OCI-M2 (cell line): ENCODE measurements around the gene HRAS.

Experiments
- DNase-seq: peaks from one replicate; lab custom pipeline; 2025; ENCODE audit not compliant: unreplicated experiment; lab: John Stamatoyannopoulos, UW

Gene HRAS

GRCh38 chr11:514606-515005 is 20.8 kb downstream of the HRAS start:
- no peak for DNase-seq

- DNase-seq, result no peak
These were observed 22.4 kb downstream of the HRAS start for GRCh38 chr11:512761-513595.

GRCh38 chr11:508956-509355 is 26.4 kb downstream of the HRAS start:
- no peak for DNase-seq

GRCh38 chr11:507727-508515 is 27.5 kb downstream of the HRAS start:
- no peak for DNase-seq

- peak; percentile 60 for DNase-seq
These were observed 28.2 kb downstream of the HRAS start, which contains the start of gene RNH1 for GRCh38 chr11:506995-507726. Gene RNH1, minus strand, starts transcription at chr11:507242. Its CDS starts 5,080 bp downstream, at chr11:502162.

GRCh38 chr11:506238-506994 is 29.0 kb downstream of the HRAS start:
- peak; percentile 75 for DNase-seq

- no peak for DNase-seq
These were observed 30.4 kb downstream of the HRAS start for GRCh38 chr11:504994-505344.

GRCh38 chr11:504053-504993 is 31.1 kb downstream of the HRAS start:
- no peak for DNase-seq

GRCh38 chr11:503179-503981 is 32.0 kb downstream of the HRAS start:
- no peak for DNase-seq

GRCh38 chr11:502288-503178 is 32.8 kb downstream of the HRAS start:
- no peak for DNase-seq

GRCh38 chr11:501683-502287 is 33.6 kb downstream of the HRAS start:
- no peak for DNase-seq

GRCh38 chr11:501001-501682 is 34.2 kb downstream of the HRAS start:
- DNase-seq, result no peak

- no peak for DNase-seq
These were observed 35.9 kb downstream of the HRAS start for GRCh38 chr11:499201-500076.

GRCh38 chr11:498297-499181 is 36.8 kb downstream of the HRAS start:
- no peak for DNase-seq
